Cardiac atrium fibroblast (primary cell): ENCODE measurements around the gene DGKQ. TPM values are rescaled to one million over a fixed set of nuclear protein-coding genes. Genes with fewer than 3 reads are reported as not detected.

ENCODE experiments used
- total RNA-seq: library from RNA; depleted of rRNA; stranded (reverse); fragments of >200 nt; gene quantifications from 2 replicates; pipeline ENCODE4 v1.2.3, GENCODE V29; 2015

DGKQ gene
- total RNA-seq: 8.3 and 10.7 TPM in 2 replicates

GRCh38 chr4:973431-974397 is at the start of gene DGKQ:
TSS of gene DGKQ (minus strand) at chr4:973569. CDS start at chr4:973482, 87 bp downstream.

GRCh38 chr4:1011022-1011665 is 37.8 kb upstream of the DGKQ start, which contains the start of gene FGFRL1:
TSS of gene FGFRL1 (plus strand) at chr4:1011626. CDS start at chr4:1012486, 860 bp downstream.

GRCh38 chr4:993111-994029 is 20.0 kb upstream of the DGKQ start, which contains the start of gene SLC26A1:
TSS of gene SLC26A1 (minus strand) at chr4:993404. CDS start at chr4:991703, 1,701 bp downstream.

GRCh38 chr4:986879-987623 is 13.7 kb upstream of the DGKQ start, which contains the start of gene IDUA:
TSS of gene IDUA (plus strand) at chr4:987044. CDS start at chr4:987085, 41 bp downstream.

GRCh38 chr4:931960-932712 is 41.2 kb downstream of the DGKQ start, which contains the start of the genes GAK and TMEM175:
TSS of gene GAK (minus strand) at chr4:932316. CDS start at chr4:932187, 129 bp downstream.
TSS of gene TMEM175 (plus strand) at chr4:932460. CDS start at chr4:947740, 15,280 bp downstream.

Other genes with a start within 250 kb of the DGKQ start
- not detected in 2 replicates for gene CPLX1, start 147.4 kb downstream of the DGKQ start, total RNA-seq
- 67.9 and 84.3 TPM in 2 replicates for gene GAK, start 41.3 kb downstream of the DGKQ start, total RNA-seq
- gene TMEM175, start 41.1 kb downstream of the DGKQ start, total RNA-seq: 16.7 and 20.9 TPM in 2 replicates
- gene IDUA, start 13.5 kb upstream of the DGKQ start, total RNA-seq: 11.0 and 17.1 TPM in 2 replicates
- gene SLC26A1, start 19.8 kb upstream of the DGKQ start, total RNA-seq: not detected in 2 replicates
- gene FGFRL1, start 38.1 kb upstream of the DGKQ start, total RNA-seq: 32.0 and 42.9 TPM in 2 replicates
- gene RNF212, start 140.0 kb upstream of the DGKQ start, total RNA-seq: 0.81 and 4.2 TPM in 2 replicates
- 63.4 and 71.4 TPM in 2 replicates for gene SPON2, start 199.0 kb upstream of the DGKQ start, total RNA-seq